GM19372 (cell line): Measurements from ENCODE around the gene RGR.
"Not testable (repeated sequence)": the region's sequence is repeated elsewhere in the genome, so short reads cannot be mapped to it uniquely, and the experiment has no call there.

Experiments
- ATAC-seq: cut with Tn5 transposase; IDR thresholded peaks from one replicate; pipeline ENCODE4 v1.9.1; 2021; ENCODE audit warnings: mild to moderate bottlenecking, low read depth, moderate library complexity; ENCODE audit not compliant: unreplicated experiment

Gene RGR

GRCh38 chr10:84256510-84257342, 11.9 kb downstream of the RGR start:
- ATAC-seq: no peak

GRCh38 chr10:84257343-84258020, 12.6 kb downstream of the RGR start:
- no peak for ATAC-seq

GRCh38 chr10:84258034-84258695, 13.3 kb downstream of the RGR start:
- no peak for ATAC-seq

GRCh38 chr10:84261236-84261915, 16.5 kb downstream of the RGR start:
- ATAC-seq: no peak

GRCh38 chr10:84262190-84262956, 17.5 kb downstream of the RGR start:
- ATAC-seq: no peak

- ATAC-seq: no peak
These were observed 18.9 kb downstream of the RGR start for GRCh38 chr10:84263716-84264115.

GRCh38 chr10:84264611-84265141, 19.8 kb downstream of the RGR start:
- ATAC-seq: peak; percentile 90

GRCh38 chr10:84265418-84265817, 20.6 kb downstream of the RGR start:
- ATAC-seq: no peak

- no peak for ATAC-seq
These were observed 22.8 kb downstream of the RGR start for GRCh38 chr10:84267503-84268126.

- no peak for ATAC-seq
These were observed 24.3 kb downstream of the RGR start for GRCh38 chr10:84269162-84269561.

GRCh38 chr10:84269773-84270172, 24.9 kb downstream of the RGR start:
- ATAC-seq: no peak

- ATAC-seq: no peak
These were observed 25.9 kb downstream of the RGR start for GRCh38 chr10:84270708-84271107.

GRCh38 chr10:84279876-84280475, 35.1 kb downstream of the RGR start:
- ATAC-seq: not testable (repeated sequence)

GRCh38 chr10:84286695-84287094, 41.8 kb downstream of the RGR start:
- ATAC-seq: no peak

- no peak for ATAC-seq
These were observed 43.3 kb downstream of the RGR start for GRCh38 chr10:84288151-84288550.

GRCh38 chr10:84289521-84290200, 44.8 kb downstream of the RGR start:
- no peak for ATAC-seq

GRCh38 chr10:84290235-84290634, 45.4 kb downstream of the RGR start:
- no peak for ATAC-seq

- no peak for ATAC-seq
These were observed 46.5 kb downstream of the RGR start for GRCh38 chr10:84291384-84291783.
